COLO668 (cell line): ENCODE data around the gene LZTS2.
"Not testable (repeated sequence)": the region's sequence is repeated elsewhere in the genome, so short reads cannot be mapped to it uniquely, and the experiment has no call there.

ENCODE experiments used
- DNase-seq: peaks from one replicate; lab custom pipeline; 2025; ENCODE audit not compliant: unreplicated experiment; lab: John Stamatoyannopoulos, UW

The LZTS2 gene

GRCh38 chr10:100999742-101000126 is at the start of gene LZTS2:
Gene LZTS2, plus strand, starts transcription at chr10:100999808. Its CDS starts 2,731 bp downstream, at chr10:101002539.
- no peak for DNase-seq

- no peak for DNase-seq
These were observed 39.4 kb upstream of the LZTS2 start for GRCh38 chr10:100960251-100960650.

GRCh38 chr10:100962351-100963080 is 37.1 kb upstream of the LZTS2 start:
- no peak for DNase-seq

- DNase-seq = no peak
These were observed 35.8 kb upstream of the LZTS2 start for GRCh38 chr10:100963826-100964225.

- no peak for DNase-seq
These were observed 33.8 kb upstream of the LZTS2 start for GRCh38 chr10:100965820-100966219.

- no peak for DNase-seq
These were observed 32.7 kb upstream of the LZTS2 start for GRCh38 chr10:100966887-100967286.

GRCh38 chr10:100967332-100967731 is 32.3 kb upstream of the LZTS2 start:
- DNase-seq = no peak

- DNase-seq = no peak
These were observed 31.4 kb upstream of the LZTS2 start for GRCh38 chr10:100968062-100968736.

- DNase-seq = no peak
These were observed 30.8 kb upstream of the LZTS2 start for GRCh38 chr10:100968863-100969186.

- peak; percentile 38 for DNase-seq
These were observed 30.2 kb upstream of the LZTS2 start, which contains the start of gene SEMA4G for GRCh38 chr10:100969187-100970075. Gene SEMA4G, plus strand, starts transcription at chr10:100969504. Its CDS starts 3,409 bp downstream, at chr10:100972913.

GRCh38 chr10:100970076-100970913 is 29.3 kb upstream of the LZTS2 start:
- DNase-seq = no peak

- DNase-seq = peak; percentile 29
These were observed 28.4 kb upstream of the LZTS2 start for GRCh38 chr10:100970914-100971811.

- no peak for DNase-seq
These were observed 27.3 kb upstream of the LZTS2 start for GRCh38 chr10:100972115-100972903.

- DNase-seq = no peak
These were observed 26.6 kb upstream of the LZTS2 start for GRCh38 chr10:100972904-100973535.

GRCh38 chr10:100975397-100975796 is 24.2 kb upstream of the LZTS2 start:
- not testable (repeated sequence) for DNase-seq

- DNase-seq = no peak
These were observed 22.7 kb upstream of the LZTS2 start for GRCh38 chr10:100976906-100977305.

GRCh38 chr10:100977436-100977835 is 22.2 kb upstream of the LZTS2 start:
- no peak for DNase-seq

GRCh38 chr10:100978121-100978900 is 21.3 kb upstream of the LZTS2 start:
- DNase-seq = no peak
